H1 (cell line): ENCODE measurements around the gene GIMAP4. TPM values are rescaled to one million over a fixed set of nuclear protein-coding genes. Genes with fewer than 3 reads are reported as not detected.

ENCODE experiments used
- KDM1A ChIP-seq: fragments of 200-600, 300-600 bp; sonication (generic); IDR thresholded peaks from 2 replicates; pipeline ENCODE4 v1.7.1; 2016; ENCODE audit warnings: mild to moderate bottlenecking, low read length, borderline replicate concordance
- POU5F1 ChIP-seq: IDR thresholded peaks from 2 replicates; pipeline ENCODE4 v1.6.1; 2011; ENCODE audit warnings: low read depth, mild to moderate bottlenecking, low read length, moderate library complexity
- RFX5 ChIP-seq: IDR thresholded peaks from 2 replicates; pipeline ENCODE4 v1.6.1; 2011; ENCODE audit warnings: low read depth, low read length, improper control_type of control experiment, borderline replicate concordance
- RNF2 ChIP-seq: fragments of 200-900, 300-1000 bp; sonication (generic); IDR thresholded peaks from 2 replicates; pipeline ENCODE4 v1.7.1; 2016; ENCODE audit warnings: borderline replicate concordance, low read depth, mild to moderate bottlenecking, antibody characterized with exemption, low read length; ENCODE audit not compliant: poor library complexity, severe bottlenecking; ENCODE audit errors: missing control alignments
- SIX5 ChIP-seq: IDR thresholded peaks from 2 replicates; pipeline ENCODE4 v1.6.1; 2011; ENCODE audit warnings: mild to moderate bottlenecking, low read depth, low read length
- TBP ChIP-seq: IDR thresholded peaks from 2 replicates; pipeline ENCODE4 v1.6.1; 2011; ENCODE audit warnings: low read depth, low read length, improper control_type of control experiment
- polyA plus RNA-seq, 7 experiments: library from polyadenylated mRNA; depleted of rRNA in 3 of 7; stranded (reverse) in 5 of 7; unstranded in 2 of 7; fragments of >200 nt in 5 of 7; fragments of 200-250 nt in 2 of 7; gene quantifications; 1 replicate in 5 of 7; 2 replicates in 1 of 7; 4 replicates in 1 of 7; pipeline versions ENCODE4 v1.2.1 to v1.2.3, GENCODE V29; 2011 to 2013; ENCODE audit warnings: missing spikeins in 2 of 7, mixed read lengths in 2 of 7
- total RNA-seq: library from RNA; stranded (reverse); fragmentation: NEBNext Ultra II Directional; extraction: Animal tissue kit (Norgen Biotek cat#: 25700); gene quantifications from 2 replicates; pipeline ENCODE4 v1.2.1, GENCODE V29; 2021
- TF ChIP-seq, protein P1 (sequence below): fragments of 300-600 bp; sonication (generic); IDR thresholded peaks from 2 replicates; pipeline ENCODE4 v1.7.1; 2012; ENCODE audit warnings: low read length, moderate library complexity, mild to moderate bottlenecking, inconsistent platforms; ENCODE audit not compliant: insufficient replicate concordance
- TF ChIP-seq, protein P2 (sequence below): IDR thresholded peaks from 2 replicates; pipeline ENCODE4 v1.6.1; 2012; ENCODE audit warnings: inconsistent platforms

GIMAP4 gene
- total and polyA plus RNA-seq, 2 of the 8 experiments (the other 6 are each of a cell fraction or from before 2014, with no cell fraction given) = 0.20 to 0.22 TPM

GRCh38 chr7:150565239-150565638 lies 2.0 kb upstream of the GIMAP4 start (continued):
- TF ChIP-seq, protein P1, sequence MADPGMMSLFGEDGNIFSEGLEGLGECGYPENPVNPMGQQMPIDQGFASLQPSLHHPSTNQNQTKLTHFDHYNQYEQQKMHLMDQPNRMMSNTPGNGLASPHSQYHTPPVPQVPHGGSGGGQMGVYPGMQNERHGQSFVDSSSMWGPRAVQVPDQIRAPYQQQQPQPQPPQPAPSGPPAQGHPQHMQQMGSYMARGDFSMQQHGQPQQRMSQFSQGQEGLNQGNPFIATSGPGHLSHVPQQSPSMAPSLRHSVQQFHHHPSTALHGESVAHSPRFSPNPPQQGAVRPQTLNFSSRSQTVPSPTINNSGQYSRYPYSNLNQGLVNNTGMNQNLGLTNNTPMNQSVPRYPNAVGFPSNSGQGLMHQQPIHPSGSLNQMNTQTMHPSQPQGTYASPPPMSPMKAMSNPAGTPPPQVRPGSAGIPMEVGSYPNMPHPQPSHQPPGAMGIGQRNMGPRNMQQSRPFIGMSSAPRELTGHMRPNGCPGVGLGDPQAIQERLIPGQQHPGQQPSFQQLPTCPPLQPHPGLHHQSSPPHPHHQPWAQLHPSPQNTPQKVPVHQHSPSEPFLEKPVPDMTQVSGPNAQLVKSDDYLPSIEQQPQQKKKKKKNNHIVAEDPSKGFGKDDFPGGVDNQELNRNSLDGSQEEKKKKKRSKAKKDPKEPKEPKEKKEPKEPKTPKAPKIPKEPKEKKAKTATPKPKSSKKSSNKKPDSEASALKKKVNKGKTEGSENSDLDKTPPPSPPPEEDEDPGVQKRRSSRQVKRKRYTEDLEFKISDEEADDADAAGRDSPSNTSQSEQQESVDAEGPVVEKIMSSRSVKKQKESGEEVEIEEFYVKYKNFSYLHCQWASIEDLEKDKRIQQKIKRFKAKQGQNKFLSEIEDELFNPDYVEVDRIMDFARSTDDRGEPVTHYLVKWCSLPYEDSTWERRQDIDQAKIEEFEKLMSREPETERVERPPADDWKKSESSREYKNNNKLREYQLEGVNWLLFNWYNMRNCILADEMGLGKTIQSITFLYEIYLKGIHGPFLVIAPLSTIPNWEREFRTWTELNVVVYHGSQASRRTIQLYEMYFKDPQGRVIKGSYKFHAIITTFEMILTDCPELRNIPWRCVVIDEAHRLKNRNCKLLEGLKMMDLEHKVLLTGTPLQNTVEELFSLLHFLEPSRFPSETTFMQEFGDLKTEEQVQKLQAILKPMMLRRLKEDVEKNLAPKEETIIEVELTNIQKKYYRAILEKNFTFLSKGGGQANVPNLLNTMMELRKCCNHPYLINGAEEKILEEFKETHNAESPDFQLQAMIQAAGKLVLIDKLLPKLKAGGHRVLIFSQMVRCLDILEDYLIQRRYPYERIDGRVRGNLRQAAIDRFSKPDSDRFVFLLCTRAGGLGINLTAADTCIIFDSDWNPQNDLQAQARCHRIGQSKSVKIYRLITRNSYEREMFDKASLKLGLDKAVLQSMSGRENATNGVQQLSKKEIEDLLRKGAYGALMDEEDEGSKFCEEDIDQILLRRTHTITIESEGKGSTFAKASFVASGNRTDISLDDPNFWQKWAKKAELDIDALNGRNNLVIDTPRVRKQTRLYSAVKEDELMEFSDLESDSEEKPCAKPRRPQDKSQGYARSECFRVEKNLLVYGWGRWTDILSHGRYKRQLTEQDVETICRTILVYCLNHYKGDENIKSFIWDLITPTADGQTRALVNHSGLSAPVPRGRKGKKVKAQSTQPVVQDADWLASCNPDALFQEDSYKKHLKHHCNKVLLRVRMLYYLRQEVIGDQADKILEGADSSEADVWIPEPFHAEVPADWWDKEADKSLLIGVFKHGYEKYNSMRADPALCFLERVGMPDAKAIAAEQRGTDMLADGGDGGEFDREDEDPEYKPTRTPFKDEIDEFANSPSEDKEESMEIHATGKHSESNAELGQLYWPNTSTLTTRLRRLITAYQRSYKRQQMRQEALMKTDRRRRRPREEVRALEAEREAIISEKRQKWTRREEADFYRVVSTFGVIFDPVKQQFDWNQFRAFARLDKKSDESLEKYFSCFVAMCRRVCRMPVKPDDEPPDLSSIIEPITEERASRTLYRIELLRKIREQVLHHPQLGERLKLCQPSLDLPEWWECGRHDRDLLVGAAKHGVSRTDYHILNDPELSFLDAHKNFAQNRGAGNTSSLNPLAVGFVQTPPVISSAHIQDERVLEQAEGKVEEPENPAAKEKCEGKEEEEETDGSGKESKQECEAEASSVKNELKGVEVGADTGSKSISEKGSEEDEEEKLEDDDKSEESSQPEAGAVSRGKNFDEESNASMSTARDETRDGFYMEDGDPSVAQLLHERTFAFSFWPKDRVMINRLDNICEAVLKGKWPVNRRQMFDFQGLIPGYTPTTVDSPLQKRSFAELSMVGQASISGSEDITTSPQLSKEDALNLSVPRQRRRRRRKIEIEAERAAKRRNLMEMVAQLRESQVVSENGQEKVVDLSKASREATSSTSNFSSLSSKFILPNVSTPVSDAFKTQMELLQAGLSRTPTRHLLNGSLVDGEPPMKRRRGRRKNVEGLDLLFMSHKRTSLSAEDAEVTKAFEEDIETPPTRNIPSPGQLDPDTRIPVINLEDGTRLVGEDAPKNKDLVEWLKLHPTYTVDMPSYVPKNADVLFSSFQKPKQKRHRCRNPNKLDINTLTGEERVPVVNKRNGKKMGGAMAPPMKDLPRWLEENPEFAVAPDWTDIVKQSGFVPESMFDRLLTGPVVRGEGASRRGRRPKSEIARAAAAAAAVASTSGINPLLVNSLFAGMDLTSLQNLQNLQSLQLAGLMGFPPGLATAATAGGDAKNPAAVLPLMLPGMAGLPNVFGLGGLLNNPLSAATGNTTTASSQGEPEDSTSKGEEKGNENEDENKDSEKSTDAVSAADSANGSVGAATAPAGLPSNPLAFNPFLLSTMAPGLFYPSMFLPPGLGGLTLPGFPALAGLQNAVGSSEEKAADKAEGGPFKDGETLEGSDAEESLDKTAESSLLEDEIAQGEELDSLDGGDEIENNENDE = no peak
- TF ChIP-seq RNF2 (no peak), RFX5 (no peak), POU5F1 (no peak), SIX5 (no peak), TBP (no peak), KDM1A (no peak)
- TF ChIP-seq, protein P2, sequence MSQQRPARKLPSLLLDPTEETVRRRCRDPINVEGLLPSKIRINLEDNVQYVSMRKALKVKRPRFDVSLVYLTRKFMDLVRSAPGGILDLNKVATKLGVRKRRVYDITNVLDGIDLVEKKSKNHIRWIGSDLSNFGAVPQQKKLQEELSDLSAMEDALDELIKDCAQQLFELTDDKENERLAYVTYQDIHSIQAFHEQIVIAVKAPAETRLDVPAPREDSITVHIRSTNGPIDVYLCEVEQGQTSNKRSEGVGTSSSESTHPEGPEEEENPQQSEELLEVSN = no peak
